ENCODE measurements around the gene CDC42EP5.
A peak's percentile ranks its signal among the peaks of the same experiment; 100 is the strongest.

CDC42EP5 gene

GRCh38 chr19:54462047-54462654 is 10.9 kb downstream of the CDC42EP5 start:
- no peak for DNase-seq (ENCODE audit: low spot score)

- no peak for DNase-seq (ENCODE audit: low spot score)
Measured at GRCh38 chr19:54461613-54462012, 11.5 kb downstream of the CDC42EP5 start.

GRCh38 chr19:54461210-54461609 is 11.9 kb downstream of the CDC42EP5 start:
- DNase-seq (ENCODE audit: low spot score): no peak

- DNase-seq (ENCODE audit: low spot score): no peak
Measured at GRCh38 chr19:54460230-54461005, 12.7 kb downstream of the CDC42EP5 start.

GRCh38 chr19:54459282-54460229 is 13.5 kb downstream of the CDC42EP5 start:
- no peak for DNase-seq (ENCODE audit: low spot score)

- no peak for DNase-seq (ENCODE audit: low spot score)
Measured at GRCh38 chr19:54458648-54459281, 14.3 kb downstream of the CDC42EP5 start.

GRCh38 chr19:54457773-54458647 is 15.1 kb downstream of the CDC42EP5 start:
- no peak for DNase-seq (ENCODE audit: low spot score)

- DNase-seq (ENCODE audit: low spot score): no peak
Measured at GRCh38 chr19:54456423-54457373, 16.4 kb downstream of the CDC42EP5 start.

- DNase-seq (ENCODE audit: low spot score): no peak
Measured at GRCh38 chr19:54455786-54456422, 17.2 kb downstream of the CDC42EP5 start.

- DNase-seq (ENCODE audit: low spot score): no peak
Measured at GRCh38 chr19:54454781-54455675, 18.1 kb downstream of the CDC42EP5 start.

GRCh38 chr19:54453921-54454780 is 18.9 kb downstream of the CDC42EP5 start:
- DNase-seq (ENCODE audit: low spot score): no peak

- DNase-seq (ENCODE audit: low spot score): no peak
Measured at GRCh38 chr19:54452626-54453025, 20.5 kb downstream of the CDC42EP5 start.

- DNase-seq (ENCODE audit: low spot score): no peak
Measured at GRCh38 chr19:54451997-54452396, 21.1 kb downstream of the CDC42EP5 start.

GRCh38 chr19:54451331-54451871 is 21.7 kb downstream of the CDC42EP5 start:
- DNase-seq (ENCODE audit: low spot score): no peak

- no peak for DNase-seq (ENCODE audit: low spot score)
Measured at GRCh38 chr19:54449701-54450069, 23.4 kb downstream of the CDC42EP5 start.

- DNase-seq (ENCODE audit: low spot score): peak; percentile 95
Measured at GRCh38 chr19:54448774-54449700, 24.1 kb downstream of the CDC42EP5 start, which contains the start of gene LENG8. Gene LENG8 (plus strand): TSS chr19:54449199. CDS start chr19:54451345, 2,146 bp downstream.
